Measurements from ENCODE around the gene TASP1.

TASP1 gene

GRCh38 chr20:13436530-13436929 lies 202.2 kb downstream of the TASP1 start:
- DNase-seq (ENCODE audit: low spot score), result no peak

GRCh38 chr20:13432126-13432525 lies 206.6 kb downstream of the TASP1 start:
- DNase-seq (ENCODE audit: low spot score), result no peak

DNA sequence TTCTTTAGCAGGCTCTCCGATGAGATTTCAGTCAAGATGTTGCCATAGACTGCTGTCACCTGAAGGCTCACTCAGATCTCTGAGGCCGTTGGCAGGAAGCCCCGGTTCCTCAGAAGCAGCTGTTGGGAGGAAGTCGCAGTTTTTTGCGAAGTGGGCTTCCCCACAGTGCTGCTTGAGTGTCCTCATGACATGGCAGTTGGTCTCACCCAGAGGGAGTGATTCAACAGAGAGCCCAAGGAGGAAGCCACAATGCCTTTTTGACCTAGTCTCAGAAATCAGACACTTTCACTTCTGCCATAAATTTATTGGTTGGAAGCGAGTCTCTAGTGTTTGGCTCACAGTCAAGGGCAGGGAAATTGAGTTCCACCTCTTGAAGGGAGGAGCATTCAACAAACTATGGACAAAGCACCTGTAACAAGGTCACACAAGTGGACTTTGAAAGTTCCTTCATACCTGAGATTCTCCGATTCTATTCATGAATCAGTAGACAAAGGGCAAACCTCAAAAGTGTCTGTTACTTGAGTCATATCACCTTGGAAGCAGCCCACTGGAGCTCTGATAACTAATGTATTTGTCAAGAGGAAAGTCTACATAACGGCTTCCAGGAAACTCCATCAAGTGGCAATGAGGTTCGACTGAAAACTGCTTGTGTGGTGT lies 208.3 kb downstream of the TASP1 start:
- no peak for DNase-seq (ENCODE audit: low spot score)

DNA sequence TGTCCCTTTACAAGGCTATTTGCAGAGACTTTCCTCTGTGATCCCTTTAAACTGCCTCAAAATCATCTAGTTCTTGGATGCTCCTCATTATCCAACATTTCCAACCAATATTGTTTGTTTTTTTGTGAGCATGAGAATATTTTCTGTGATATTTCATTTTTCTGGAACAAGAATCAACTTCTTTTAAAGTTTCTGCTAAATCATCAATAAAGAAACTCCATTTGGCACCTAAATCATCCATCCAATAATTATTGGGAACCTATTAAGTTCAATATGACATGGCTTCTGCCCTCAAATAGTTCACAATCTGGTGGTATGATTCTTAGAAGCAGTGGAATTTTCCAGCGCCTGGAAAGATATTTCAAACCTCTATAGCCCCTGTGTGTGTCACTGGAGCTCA lies 210.0 kb downstream of the TASP1 start:
- DNase-seq (ENCODE audit: low spot score), result no peak

- DNase-seq (ENCODE audit: low spot score), result no peak
Observed at GRCh38 chr20:13426870-13427269, 211.9 kb downstream of the TASP1 start.

GRCh38 chr20:13425381-13426135 lies 213.2 kb downstream of the TASP1 start:
- DNase-seq (ENCODE audit: low spot score), result no peak

DNA sequence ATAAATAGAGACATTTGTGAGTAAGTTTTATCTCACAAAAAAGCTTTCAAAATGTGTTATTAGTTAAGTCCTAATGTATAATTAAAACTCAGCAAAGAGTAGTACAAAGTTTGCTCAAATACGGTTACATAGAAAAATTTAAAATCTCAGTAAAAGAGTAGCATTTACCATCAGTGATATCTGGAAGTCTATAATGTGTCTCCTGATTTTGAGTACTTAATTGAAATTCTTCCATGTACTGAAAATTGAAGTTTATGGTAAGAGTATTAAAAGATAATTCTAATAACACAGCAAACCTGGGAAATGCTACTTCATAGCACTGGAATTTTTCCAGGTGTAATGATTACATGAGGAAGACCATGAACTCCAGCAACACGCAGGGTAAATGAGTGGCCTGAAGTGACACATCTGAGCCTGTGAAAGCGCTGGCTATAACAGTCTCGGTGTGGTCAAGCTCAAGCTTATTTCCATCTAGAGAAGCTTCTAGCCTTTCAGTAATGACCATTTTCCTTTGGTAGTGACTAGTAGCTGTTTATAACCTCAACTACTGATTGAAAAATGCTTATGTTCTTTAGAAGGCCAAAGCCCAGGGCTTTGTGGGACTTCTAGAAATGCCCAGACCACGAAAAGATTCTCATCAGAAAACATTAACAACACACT lies 214.4 kb downstream of the TASP1 start:
- no peak for DNase-seq (ENCODE audit: low spot score)

DNA sequence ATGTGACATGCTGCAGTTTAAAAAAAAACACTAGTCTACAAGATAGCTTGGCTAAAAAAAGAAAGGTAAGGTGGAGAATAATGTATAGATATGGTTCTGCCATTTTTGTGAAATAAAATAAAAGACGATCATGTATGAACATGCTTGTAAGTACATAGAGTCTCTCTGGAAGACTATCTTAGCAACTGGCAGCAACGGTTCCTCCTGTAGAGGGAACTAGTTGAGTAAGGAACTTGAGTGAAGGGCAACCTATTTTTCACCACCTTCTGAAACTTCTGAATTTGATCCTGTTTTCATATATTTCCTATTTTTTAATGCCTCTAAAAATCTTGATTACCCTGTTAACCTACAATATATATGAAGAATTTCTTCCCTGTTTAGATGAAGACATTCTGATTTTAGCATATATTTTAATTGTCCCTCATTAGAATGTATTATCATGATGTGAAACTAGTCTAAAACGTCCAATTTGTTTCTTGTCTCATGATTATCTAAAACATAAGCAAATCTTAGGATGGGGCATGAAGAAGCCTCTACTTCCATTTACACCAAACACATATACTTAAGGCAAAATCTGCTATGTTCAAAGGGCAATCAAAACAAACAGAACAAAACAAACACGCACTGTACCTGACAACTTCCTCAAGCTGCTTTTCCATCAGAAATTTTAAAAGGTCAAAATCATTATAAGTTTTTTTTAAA lies 215.1 kb downstream of the TASP1 start:
- DNase-seq (ENCODE audit: low spot score), result no peak

- no peak for DNase-seq (ENCODE audit: low spot score)
Observed at GRCh38 chr20:13422637-13423036, 216.1 kb downstream of the TASP1 start.

DNA sequence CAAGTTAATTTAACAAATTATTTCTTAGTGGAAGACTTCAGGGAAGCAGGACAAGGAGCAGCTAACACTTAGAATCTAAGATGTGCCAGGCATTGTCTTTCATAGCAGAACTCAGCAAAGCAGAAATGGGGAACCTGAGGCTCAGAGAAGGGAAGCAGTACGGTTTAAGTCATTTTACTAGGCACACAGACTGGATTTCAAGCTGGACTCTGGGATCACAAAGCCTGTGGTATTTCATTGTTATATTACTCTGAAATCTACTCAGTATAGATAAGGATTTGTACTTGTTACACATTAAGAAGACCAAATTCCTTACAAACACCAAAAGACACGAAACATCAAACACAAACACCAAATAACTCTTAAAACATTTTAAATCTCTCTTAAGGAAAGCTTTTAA lies 218.1 kb downstream of the TASP1 start:
- DNase-seq (ENCODE audit: low spot score), result no peak

DNA sequence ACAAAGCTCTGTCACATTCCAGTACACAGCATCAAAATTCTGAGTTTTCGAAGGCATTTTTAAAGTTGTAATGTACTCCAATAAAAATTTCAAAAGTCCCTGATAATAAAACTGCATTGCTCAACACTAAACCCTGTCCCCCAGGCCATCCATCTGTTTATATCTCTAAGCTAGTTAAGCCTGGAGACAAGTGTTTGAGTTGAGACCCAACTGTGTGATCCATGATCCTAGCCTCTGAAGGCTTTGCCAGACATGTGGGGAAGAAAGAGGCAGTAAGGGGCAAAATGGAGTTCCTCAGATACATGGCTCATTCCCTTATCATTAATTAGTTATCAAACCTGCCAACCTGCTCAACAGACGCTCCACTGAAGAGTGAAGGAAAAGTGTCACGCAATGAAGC lies 219.3 kb downstream of the TASP1 start:
- no peak for DNase-seq (ENCODE audit: low spot score)

GRCh38 chr20:13418263-13419229 lies 220.2 kb downstream of the TASP1 start:
- no peak for DNase-seq (ENCODE audit: low spot score)

DNA sequence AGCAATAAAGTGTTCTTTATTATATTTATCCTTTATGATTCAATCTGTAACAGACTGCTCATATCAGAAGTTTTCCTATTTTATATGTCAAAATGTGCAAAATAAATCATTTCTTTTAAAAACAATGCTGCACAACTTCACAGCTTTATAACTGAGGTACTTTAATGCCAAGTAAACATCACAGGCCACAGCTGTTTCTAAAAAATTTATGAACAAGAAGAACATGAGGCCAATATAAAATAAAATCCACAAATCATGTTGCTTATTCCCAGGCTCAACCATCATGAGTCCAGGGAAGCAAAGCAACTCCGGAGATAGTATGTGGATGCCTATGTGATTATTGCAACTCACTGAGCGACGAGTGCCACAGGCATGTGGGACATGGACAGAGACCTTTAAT lies 222.2 kb downstream of the TASP1 start:
- no peak for DNase-seq (ENCODE audit: low spot score)

GRCh38 chr20:13412806-13413445 lies 225.8 kb downstream of the TASP1 start:
- DNase-seq (ENCODE audit: low spot score), result no peak

DNA sequence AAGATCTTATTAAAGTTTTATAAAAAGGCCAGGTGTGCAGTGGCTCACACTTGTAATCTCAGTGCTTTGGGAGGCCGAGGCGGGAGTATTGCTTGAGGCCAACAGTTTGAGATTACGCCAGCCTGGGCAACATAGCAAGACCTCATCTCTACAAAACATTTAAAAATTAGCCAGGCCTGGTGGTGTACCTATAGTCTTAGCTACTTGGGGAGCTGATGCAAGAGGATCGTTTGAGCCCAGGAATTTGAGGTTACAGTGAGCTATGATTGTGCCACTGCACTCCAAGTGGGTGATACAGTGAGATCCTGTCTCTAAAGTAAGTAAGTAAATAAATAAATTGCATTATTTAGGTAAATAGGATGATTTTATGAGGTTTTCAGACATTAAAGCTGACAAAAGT lies 234.4 kb downstream of the TASP1 start:
- DNase-seq (ENCODE audit: low spot score), result no peak

GRCh38 chr20:13403453-13403852 lies 235.3 kb downstream of the TASP1 start:
- no peak for DNase-seq (ENCODE audit: low spot score)

DNA sequence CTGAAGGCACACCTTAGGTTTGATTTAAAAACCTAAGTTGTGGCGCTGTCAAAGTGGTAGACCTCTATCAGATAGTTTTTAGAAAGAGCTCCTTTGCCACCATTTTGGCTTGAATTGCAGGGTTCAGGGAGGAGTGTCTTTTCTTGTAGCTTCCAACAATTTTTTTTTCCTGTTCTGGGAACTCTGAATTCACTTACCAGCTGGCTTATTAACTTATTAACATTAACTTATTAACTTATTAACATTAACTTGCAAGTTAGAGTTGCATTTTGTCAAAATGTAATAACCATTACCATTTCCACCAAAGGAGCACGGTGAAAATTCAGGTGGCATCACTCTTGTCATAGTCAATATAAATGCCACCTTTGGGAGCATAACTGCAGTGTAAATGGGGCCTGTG lies 235.7 kb downstream of the TASP1 start:
- no peak for DNase-seq (ENCODE audit: low spot score)

DNA sequence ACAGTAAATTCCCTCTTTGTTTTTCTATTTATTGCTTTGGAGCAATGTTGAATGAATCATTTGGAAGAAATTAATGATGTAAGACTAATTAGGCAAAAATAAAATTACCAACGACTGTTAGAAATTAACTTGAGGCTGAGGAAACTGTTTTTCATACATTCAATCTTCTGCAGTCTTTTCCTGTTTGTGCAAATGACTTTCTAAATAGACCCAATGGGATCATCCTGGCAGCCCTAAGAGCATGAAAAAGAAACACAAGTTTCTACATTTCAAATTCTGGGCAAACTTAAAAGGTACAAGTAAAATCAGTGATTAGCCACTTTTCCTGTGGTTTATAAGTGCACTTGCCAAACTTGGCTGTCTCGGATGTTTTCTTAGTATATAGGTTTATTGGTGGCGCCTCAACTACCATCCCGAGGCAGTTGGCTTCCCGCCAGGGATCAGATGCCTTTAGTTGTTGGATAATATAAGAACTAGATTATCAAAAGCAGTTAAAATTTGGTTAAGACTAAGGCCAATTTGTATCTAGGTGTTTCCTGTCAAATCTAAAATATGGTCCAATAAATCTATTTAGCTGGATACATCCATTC lies 236.5 kb downstream of the TASP1 start:
- DNase-seq (ENCODE audit: low spot score), result no peak

DNA sequence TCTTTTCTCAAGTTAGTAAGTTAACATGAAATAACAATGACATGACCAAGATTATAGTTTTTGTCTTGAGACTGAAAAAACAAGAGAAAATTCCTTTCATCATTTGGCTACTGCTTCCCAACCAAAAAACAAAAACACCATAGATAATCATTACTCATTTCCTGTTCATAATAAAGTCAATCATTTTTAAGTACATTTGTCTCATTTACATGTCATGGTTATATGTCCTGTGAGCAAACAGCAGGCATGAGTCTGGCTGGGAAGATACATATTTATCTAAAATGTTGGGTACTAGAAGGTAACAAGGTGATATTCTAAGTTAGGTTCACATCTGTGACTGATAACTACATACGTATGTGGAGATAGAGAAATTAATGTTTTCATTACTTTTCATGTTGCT lies 237.1 kb downstream of the TASP1 start:
- no peak for DNase-seq (ENCODE audit: low spot score)

GRCh38 chr20:13400453-13400852 lies 238.3 kb downstream of the TASP1 start:
- DNase-seq (ENCODE audit: low spot score), result no peak

DNA sequence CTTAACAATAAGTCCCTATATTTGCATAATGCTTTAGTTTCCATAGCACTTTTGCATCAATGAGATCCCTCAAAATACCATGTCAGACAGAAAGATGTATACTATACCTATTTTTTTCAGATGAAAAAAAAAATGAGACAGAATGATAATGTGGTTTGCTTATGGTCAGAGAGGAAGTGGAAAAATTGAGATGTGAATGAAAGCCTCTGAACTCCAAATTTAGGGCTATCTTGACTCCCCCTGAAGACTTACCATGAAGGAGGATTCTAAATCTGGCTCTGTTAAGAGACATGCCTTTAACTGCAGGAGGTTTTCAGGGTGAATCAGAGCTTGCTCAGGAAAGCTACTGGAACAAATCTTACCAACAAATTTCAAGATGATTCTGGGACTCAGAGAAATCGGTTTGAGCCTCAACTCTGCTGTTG lies 241.4 kb downstream of the TASP1 start:
- no peak for DNase-seq (ENCODE audit: low spot score)
